RWPE1 (cell line): ENCODE data around the gene PPP1R3D.
A peak's percentile ranks its signal among the peaks of the same experiment; 100 is the strongest.

Experiments used
- CTCF ChIA-PET: fragments of 350-600 bp; sonication (Branson Sonifier 250); formaldehyde crosslinking; extraction: SDS; loops from one replicate; lab custom pipeline; 2021; lab: Yijun Ruan, JAX
- POLR2A ChIA-PET: fragments of 400-600 bp; formaldehyde crosslinking; extraction: SDS; loops from one replicate; lab custom pipeline; 2020; ENCODE audit warnings: antibody characterized with exemption; ENCODE audit not compliant: low non-redundant PET; lab: Yijun Ruan, JAX
- DNase-seq: peaks from one replicate; pipeline ENCODE4 v3.0.0; 2012; ENCODE audit warnings: low spot score
- H3K27ac ChIP-seq: fragments of 450-650 bp; 2 replicates; pipeline ENCODE4 v1.5.1; 2017
- TF ChIP-seq, protein P1 (sequence below): fragments of 450-650 bp; conservative IDR thresholded peaks from 2 replicates; pipeline ENCODE4 v1.5.1; 2017; ENCODE audit warnings: low read depth, mild to moderate bottlenecking

PPP1R3D gene

DNA sequence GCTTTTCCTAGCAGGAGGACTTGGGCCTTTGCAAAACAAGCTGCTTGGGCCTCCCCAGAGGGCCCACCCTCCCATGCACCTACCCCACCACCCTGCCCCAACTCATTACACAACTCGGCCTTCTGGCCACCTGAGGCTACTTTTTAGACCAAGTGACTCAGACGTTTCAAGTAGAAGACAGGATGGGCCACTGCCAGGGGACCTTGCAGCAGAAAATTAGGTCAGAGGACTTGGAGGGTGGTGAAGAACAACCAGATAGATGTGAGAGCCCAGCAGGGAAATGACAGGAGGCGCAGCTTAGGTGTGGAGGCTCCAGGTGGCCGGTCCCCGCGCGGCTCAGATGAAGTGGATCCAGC lies 1.4 kb downstream of the PPP1R3D start:
- H3K27ac ChIP-seq = peak overlapping the region; percentile 97
- ChIA-PET CTCF (interaction anchor here (0.7 to 1.7 kb wide), 3 partner anchors 88 to 367 kb away, joined by 3 to 6 read pairs (median 4); no protein-coding TSS in a partner anchor), POLR2A (no interaction called here)
- no peak for DNase-seq
- TF ChIP-seq, protein P1, sequence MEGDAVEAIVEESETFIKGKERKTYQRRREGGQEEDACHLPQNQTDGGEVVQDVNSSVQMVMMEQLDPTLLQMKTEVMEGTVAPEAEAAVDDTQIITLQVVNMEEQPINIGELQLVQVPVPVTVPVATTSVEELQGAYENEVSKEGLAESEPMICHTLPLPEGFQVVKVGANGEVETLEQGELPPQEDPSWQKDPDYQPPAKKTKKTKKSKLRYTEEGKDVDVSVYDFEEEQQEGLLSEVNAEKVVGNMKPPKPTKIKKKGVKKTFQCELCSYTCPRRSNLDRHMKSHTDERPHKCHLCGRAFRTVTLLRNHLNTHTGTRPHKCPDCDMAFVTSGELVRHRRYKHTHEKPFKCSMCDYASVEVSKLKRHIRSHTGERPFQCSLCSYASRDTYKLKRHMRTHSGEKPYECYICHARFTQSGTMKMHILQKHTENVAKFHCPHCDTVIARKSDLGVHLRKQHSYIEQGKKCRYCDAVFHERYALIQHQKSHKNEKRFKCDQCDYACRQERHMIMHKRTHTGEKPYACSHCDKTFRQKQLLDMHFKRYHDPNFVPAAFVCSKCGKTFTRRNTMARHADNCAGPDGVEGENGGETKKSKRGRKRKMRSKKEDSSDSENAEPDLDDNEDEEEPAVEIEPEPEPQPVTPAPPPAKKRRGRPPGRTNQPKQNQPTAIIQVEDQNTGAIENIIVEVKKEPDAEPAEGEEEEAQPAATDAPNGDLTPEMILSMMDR = no peak

DNA sequence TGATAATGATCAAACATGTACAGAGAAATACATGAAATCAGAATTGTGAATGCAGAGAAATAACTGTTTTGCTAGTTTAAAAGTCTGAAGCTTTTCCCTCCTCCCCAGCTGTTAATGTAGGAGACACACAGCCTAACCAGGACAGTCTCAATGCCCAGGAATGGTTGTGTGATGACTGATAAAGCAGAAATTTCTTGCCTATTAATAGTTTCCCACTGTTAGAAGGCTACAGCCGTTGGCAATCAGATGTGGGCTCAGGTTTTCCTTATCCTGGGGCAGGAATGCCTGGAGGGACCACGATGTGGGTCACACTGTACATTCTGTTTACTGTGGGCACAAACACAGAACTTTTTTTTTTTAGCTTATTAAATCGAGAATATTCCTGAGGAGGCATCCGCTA lies 1.9 kb downstream of the PPP1R3D start:
- CTCF ChIA-PET = interaction anchor here (0.7 to 1.7 kb wide), 3 partner anchors 88 to 366 kb away, joined by 3 to 6 read pairs (median 4); no protein-coding TSS in a partner anchor
- DNase-seq = peak; percentile 64
- TF ChIP-seq, protein P1 = no peak
- POLR2A ChIA-PET = no interaction called here
- peak overlapping the region; percentile 97 for H3K27ac ChIP-seq

DNA sequence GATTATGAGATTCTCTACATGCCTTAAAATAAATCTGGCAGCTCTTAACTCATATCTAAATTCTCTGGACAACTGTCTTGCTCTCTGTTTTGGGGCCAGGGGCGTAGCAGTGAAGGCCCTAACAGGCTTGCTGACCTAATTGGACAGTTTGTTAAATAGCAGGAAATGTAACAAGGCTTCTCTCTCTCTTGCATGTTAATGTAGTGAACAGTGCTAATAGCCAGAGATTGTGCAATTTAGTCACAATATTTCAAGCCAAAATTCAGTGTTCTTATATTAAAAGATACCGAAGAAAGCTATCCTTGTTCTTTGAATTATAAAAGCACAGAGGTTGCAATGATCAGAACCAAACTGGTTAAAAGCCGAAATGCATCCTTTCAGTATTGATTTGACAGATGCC lies 3.0 kb downstream of the PPP1R3D start:
- ChIA-PET CTCF (interaction anchor here (0.6 to 1.7 kb wide), 3 partner anchors 35 to 113 kb away, joined by 3 to 4 read pairs (median 3); no protein-coding TSS in a partner anchor), POLR2A (no interaction called here)
- TF ChIP-seq, protein P1 = no peak
- no peak for DNase-seq
- H3K27ac ChIP-seq = no peak overlapping the region

DNA sequence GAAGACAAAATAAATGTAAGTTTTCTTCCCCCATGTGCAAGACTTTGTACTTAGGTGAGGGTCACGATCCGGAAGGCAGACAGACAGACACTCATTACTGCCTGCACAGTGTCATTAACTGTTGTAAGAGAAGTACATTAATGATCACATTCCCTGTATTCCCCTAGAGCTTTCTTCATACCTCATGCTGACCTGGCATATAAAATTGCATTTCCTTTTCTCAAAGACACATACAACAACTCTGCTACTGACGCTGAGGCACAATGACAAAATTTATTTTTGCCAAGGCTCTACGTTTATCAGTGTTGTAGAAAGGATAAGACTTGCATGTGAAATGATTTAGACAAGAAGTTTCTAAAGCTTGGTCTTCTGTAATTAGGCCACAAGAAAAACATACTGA lies 3.7 kb downstream of the PPP1R3D start:
- no peak overlapping the region for H3K27ac ChIP-seq
- ChIA-PET POLR2A (no interaction called here), CTCF (interaction anchor here (0.6 to 0.8 kb wide), 2 partner anchors 36 to 62 kb away, joined by 3 read pairs; no protein-coding TSS in a partner anchor)

DNA sequence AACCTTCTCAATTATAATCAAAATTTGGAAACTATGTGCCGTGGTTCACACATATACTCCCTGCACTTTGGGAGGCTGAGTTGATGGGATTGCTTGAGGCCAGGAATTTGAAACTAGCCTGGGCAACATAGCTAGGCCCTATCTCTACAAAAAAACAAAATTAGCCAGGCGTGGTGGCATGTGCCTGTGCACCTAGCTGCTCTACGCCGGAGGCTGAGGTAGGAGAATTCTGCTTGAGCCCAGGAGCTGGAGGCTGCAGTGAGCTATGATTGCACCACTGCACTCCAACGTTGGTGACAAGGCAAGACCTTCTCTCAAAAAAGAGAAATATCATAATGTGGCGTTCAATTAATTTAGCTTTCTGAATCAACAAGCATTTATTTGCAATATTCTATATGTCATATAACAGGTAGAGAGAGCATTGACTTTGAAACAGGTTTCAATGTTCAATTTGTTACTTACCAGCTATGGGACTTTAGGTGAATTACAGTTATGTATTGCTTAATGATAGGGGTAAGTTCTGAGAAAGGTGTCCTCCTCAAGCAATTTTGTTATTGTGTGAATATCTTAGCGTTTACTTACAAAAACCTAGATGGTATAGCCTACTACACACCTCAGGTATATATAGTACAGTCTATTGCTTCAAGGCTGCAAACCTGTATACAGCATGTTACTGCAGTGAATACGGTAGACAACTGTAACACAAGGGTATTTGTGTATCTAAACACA lies 4.5 kb downstream of the PPP1R3D start:
- POLR2A ChIA-PET = no interaction called here
- no peak overlapping the region for H3K27ac ChIP-seq
- CTCF ChIA-PET = interaction anchor here (0.6 to 2.2 kb wide), 5 partner anchors 12 to 1635 kb away, joined by 3 to 16 read pairs (median 4); no protein-coding TSS in a partner anchor
- TF ChIP-seq, protein P1 = no peak
- DNase-seq = no peak

More for the DNA sequence above, 3.7 kb downstream of the PPP1R3D start:
- TF ChIP-seq, protein P1 = no peak
- no peak for DNase-seq

DNA sequence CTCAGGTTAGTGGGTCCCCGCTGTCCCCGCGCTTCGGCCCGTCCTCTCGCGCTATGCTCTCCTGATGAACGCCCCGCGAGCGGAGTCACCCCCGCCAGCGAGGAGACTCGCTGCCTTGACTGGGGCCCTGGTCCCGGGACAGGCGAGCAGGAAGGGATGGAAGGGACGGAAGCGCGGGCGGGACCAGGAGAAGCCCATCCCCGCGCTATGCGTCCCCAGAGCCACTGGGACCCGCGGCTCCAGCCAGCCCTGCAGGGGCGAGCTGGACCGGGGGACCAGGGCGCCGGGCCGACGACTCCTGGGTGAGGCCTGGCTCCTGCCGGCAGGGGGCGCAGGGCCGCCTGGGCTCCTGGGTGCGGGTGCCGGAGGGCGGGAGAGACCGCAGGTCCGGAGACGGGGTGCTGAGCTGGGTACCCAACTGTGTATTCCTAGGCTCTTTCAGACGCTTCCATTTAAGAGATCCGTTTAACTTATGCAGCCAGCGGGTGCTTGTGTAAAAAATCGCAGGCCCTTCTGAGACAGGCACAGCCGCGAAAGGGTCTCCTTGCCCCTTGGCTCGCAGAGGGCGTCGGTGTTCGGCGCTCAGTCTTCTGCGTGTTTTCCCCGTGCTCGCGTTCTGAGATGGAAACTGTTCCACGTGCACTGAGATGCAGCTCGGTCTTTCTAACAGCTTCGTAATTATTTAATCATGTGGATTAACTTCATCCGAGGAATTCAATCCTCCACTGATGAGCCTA lies 6.1 kb downstream of the PPP1R3D start:
- H3K27ac ChIP-seq = peak overlapping the region; percentile 64
- POLR2A ChIA-PET = interaction anchor here (0.8 kb wide), 1 partner anchor 9 kb away, joined by 5 read pairs; no protein-coding TSS in a partner anchor
- TF ChIP-seq, protein P1 = peak; percentile 100
- CTCF ChIA-PET = interaction anchor here (0.6 to 2.2 kb wide), 21 partner anchors 10 to 1980 kb away, joined by 3 to 16 read pairs (median 3); no protein-coding TSS in a partner anchor
- DNase-seq = peak; percentile 92
